NT2/D1 (cell line): ENCODE measurements around the gene GIMAP6.

ENCODE experiments used
- SUZ12 ChIP-seq: IDR thresholded peaks from 2 replicates; pipeline ENCODE4 v1.6.1; 2011; ENCODE audit not compliant: insufficient read length, insufficient read depth; ENCODE audit errors: extremely low read depth
- YY1 ChIP-seq: IDR thresholded peaks from 2 replicates; pipeline ENCODE4 v1.6.1; 2011; ENCODE audit not compliant: insufficient read length, insufficient read depth
- ZNF274 ChIP-seq: IDR thresholded peaks from 2 replicates; pipeline ENCODE4 v1.6.1; 2011; ENCODE audit warnings: mild to moderate bottlenecking, low read depth, low read length

- no peak for TF ChIP-seq SUZ12
- no peak for TF ChIP-seq YY1
- TF ChIP-seq ZNF274, result no peak
These were observed 22.5 kb upstream of the GIMAP6 start for GRCh38 chr7:150654692-150655091.
